SU-DHL-6 (cell line): ENCODE data around the gene ADGRG4.

ENCODE experiments used
- H2AFZ ChIP-seq: fragments of 200-600 bp; sonication (generic); 2 replicates; pipeline ENCODE4 v1.6.1; 2014; ENCODE audit warnings: low read depth, mild to moderate bottlenecking, moderate library complexity, mixed read lengths, antibody characterized with exemption, low read length; ENCODE audit not compliant: severe bottlenecking
- H3F3A ChIP-seq: fragments of 200-600 bp; shearing (Covaris generic); 2 replicates; pipeline ENCODE4 v1.6.0; 2016; ENCODE audit warnings: antibody characterized with exemption, mild to moderate bottlenecking; ENCODE audit not compliant: insufficient read depth
- H3K27ac ChIP-seq: fragments of 200-600 bp; sonication (generic); 2 replicates; pipeline ENCODE4 v1.5.1; 2016; ENCODE audit warnings: low read depth, mild to moderate bottlenecking, low read length, moderate library complexity, mixed read lengths
- H3K27me3 ChIP-seq: fragments of 200-600 bp; sonication (generic), shearing (Covaris generic); 2 replicates; pipeline ENCODE4 v1.6.0; 2014; ENCODE audit warnings: mild to moderate bottlenecking, low read length
- H3K36me3 ChIP-seq: fragments of 200-600 bp; sonication (generic); 2 replicates; pipeline ENCODE4 v1.6.1; 2014; ENCODE audit warnings: mild to moderate bottlenecking, low read length, mixed read lengths
- H3K4me2 ChIP-seq: fragments of 300-600, 200-600 bp; shearing (Covaris generic), sonication (generic); 2 replicates; pipeline ENCODE4 v1.6.0; 2014; ENCODE audit warnings: low read length, low read depth, mild to moderate bottlenecking; ENCODE audit not compliant: poor library complexity, severe bottlenecking
- H3K4me3 ChIP-seq: fragments of 200-600 bp; sonication (generic); 2 replicates; pipeline ENCODE4 v1.5.1; 2014; ENCODE audit warnings: antibody characterized with exemption, low read length, mild to moderate bottlenecking, mixed read lengths; ENCODE audit not compliant: insufficient read depth, poor library complexity, severe bottlenecking
- H3K79me2 ChIP-seq: fragments of 200-600 bp; sonication (generic); 2 replicates; pipeline ENCODE4 v1.6.1; 2014; ENCODE audit warnings: mild to moderate bottlenecking, low read length, moderate library complexity; ENCODE audit not compliant: insufficient read depth
- H3K9ac ChIP-seq: fragments of 200-600 bp; sonication (generic); 2 replicates; pipeline ENCODE4 v1.7.0; 2014; ENCODE audit warnings: mild to moderate bottlenecking, low read length
- H3K9me2 ChIP-seq: fragments of 200-600 bp; sonication (generic); replicated peaks from 2 replicates; pipeline ENCODE4 v1.6.1; 2014; ENCODE audit warnings: low read length; ENCODE audit not compliant: insufficient read depth
- H3K9me3 ChIP-seq: fragments of 200-600 bp; sonication (generic); 2 replicates; pipeline ENCODE4 v1.6.1; 2014; ENCODE audit warnings: low read length, mixed read lengths; ENCODE audit not compliant: insufficient read depth
- H4K20me1 ChIP-seq: fragments of 200-600 bp; sonication (generic); 2 replicates; pipeline ENCODE4 v1.6.1; 2014; ENCODE audit warnings: low read depth, mild to moderate bottlenecking, antibody characterized with exemption, low read length, moderate library complexity, mixed read lengths
- CTCF ChIP-seq: fragments of 200-600 bp; sonication (generic); IDR thresholded peaks from one replicate; pipeline ENCODE4 v1.5.1; 2017; ENCODE audit warnings: antibody characterized with exemption, mild to moderate bottlenecking, low read length, moderate library complexity; ENCODE audit not compliant: insufficient read depth, poor library complexity, severe bottlenecking
- EZH2phosphoT487 ChIP-seq: fragments of 200-600 bp; sonication (generic), shearing (Covaris generic); conservative IDR thresholded peaks from 2 replicates; pipeline ENCODE4 v1.6.1; 2018; ENCODE audit warnings: mild to moderate bottlenecking, antibody characterized with exemption, low read length, moderate library complexity, mixed read lengths

ADGRG4 gene

GRCh38 chrX:136307471-136307870, 6.7 kb downstream of the ADGRG4 start:
- Histone ChIP-seq H3K36me3 (no peaks in the 10 kb centered on the region), H3K4me2 (no peak overlapping the region), H3K79me2 (no peaks in the 10 kb centered on the region), H3K27me3 (no peaks in the 10 kb centered on the region), H3K9ac (no peak overlapping the region), H3K9me3 (no peaks in the 10 kb centered on the region), H3K9me2 (no peaks in the 10 kb centered on the region), H3K27ac (no peak overlapping the region), H3F3A (no peaks in the 10 kb centered on the region), H4K20me1 (no peaks in the 10 kb centered on the region), H2AFZ (no peak overlapping the region), H3K4me3 (no peak overlapping the region)
- TF ChIP-seq EZH2phosphoT487 (no peak), CTCF (no peak)

- Histone ChIP-seq H3K27me3 (no peaks in the 10 kb centered on the region), H3K27ac (no peak overlapping the region), H3K4me2 (no peak overlapping the region), H3K4me3 (no peak overlapping the region), H2AFZ (no peak overlapping the region), H3F3A (no peaks in the 10 kb centered on the region), H3K36me3 (no peaks in the 10 kb centered on the region), H3K9me3 (no peaks in the 10 kb centered on the region), H4K20me1 (no peaks in the 10 kb centered on the region), H3K79me2 (no peaks in the 10 kb centered on the region), H3K9ac (no peak overlapping the region), H3K9me2 (no peaks in the 10 kb centered on the region)
- TF ChIP-seq CTCF (no peak), EZH2phosphoT487 (no peak)
Observed at GRCh38 chrX:136310411-136310810, 9.6 kb downstream of the ADGRG4 start.

- H3K36me3 ChIP-seq: no peaks in the 10 kb centered on the region
- no peaks in the 10 kb centered on the region for H4K20me1 ChIP-seq
- no peaks in the 10 kb centered on the region for H3K27me3 ChIP-seq
- H2AFZ ChIP-seq: no peak overlapping the region
- H3K4me3 ChIP-seq: no peak overlapping the region
- H3K9me3 ChIP-seq: no peaks in the 10 kb centered on the region
- H3K79me2 ChIP-seq: no peaks in the 10 kb centered on the region
- no peak overlapping the region for H3K9ac ChIP-seq
- H3F3A ChIP-seq: no peaks in the 10 kb centered on the region
- H3K4me2 ChIP-seq: no peak overlapping the region
- TF ChIP-seq CTCF (no peak), EZH2phosphoT487 (no peak)
- no peak overlapping the region for H3K27ac ChIP-seq
- no peaks in the 10 kb centered on the region for H3K9me2 ChIP-seq
Observed at GRCh38 chrX:136318156-136318555, 17.4 kb downstream of the ADGRG4 start.
